ENCODE measurements around the gene ERC2.

The ERC2 gene

GRCh38 chr3:56339244-56339643, 129.0 kb downstream of the ERC2 start:
- Histone ChIP-seq H3K9me3 (ENCODE audit: control insufficient read depth, low read length) (no peaks in the 10 kb centered on the region), H3K4me3 (ENCODE audit: low read length) (no peak overlapping the region), H3K4me1 (ENCODE audit: control insufficient read depth, insufficient read depth, low read length) (no peaks in the 10 kb centered on the region), H3K9ac (ENCODE audit: low read length) (no peak overlapping the region), H3K27me3 (replicated peaks; ENCODE audit: control insufficient read depth, insufficient read depth, low read length) (peaks cover 29% of the 10 kb centered on the region), H3K36me3 (ENCODE audit: control insufficient read depth, insufficient read depth, low read length, severe bottlenecking) (no peaks in the 10 kb centered on the region)
- DNase-seq (ENCODE audit: low read depth), result no peak

- H3K4me1 ChIP-seq (ENCODE audit: control insufficient read depth, insufficient read depth, low read length), result no peaks in the 10 kb centered on the region
- no peaks in the 10 kb centered on the region for H3K9me3 ChIP-seq (ENCODE audit: control insufficient read depth, low read length)
- DNase-seq (ENCODE audit: low read depth), result no peak
- no peaks in the 10 kb centered on the region for H3K36me3 ChIP-seq (ENCODE audit: control insufficient read depth, insufficient read depth, low read length, severe bottlenecking)
- peaks cover 2% of the 10 kb centered on the region for H3K27me3 ChIP-seq (replicated peaks; ENCODE audit: control insufficient read depth, insufficient read depth, low read length)
- H3K9ac ChIP-seq (ENCODE audit: low read length), result no peak overlapping the region
- H3K4me3 ChIP-seq (ENCODE audit: low read length), result no peak overlapping the region
Measured at GRCh38 chr3:56336023-56336422, 132.2 kb downstream of the ERC2 start.

GRCh38 chr3:56324473-56324872, 143.8 kb downstream of the ERC2 start:
- Histone ChIP-seq H3K27me3 (replicated peaks; ENCODE audit: control insufficient read depth, insufficient read depth, low read length) (no peaks in the 10 kb centered on the region), H3K4me1 (ENCODE audit: control insufficient read depth, insufficient read depth, low read length) (peaks cover 8% of the 10 kb centered on the region), H3K4me3 (ENCODE audit: low read length) (no peak overlapping the region), H3K9ac (ENCODE audit: low read length) (no peak overlapping the region), H3K36me3 (ENCODE audit: control insufficient read depth, insufficient read depth, low read length, severe bottlenecking) (no peaks in the 10 kb centered on the region), H3K9me3 (ENCODE audit: control insufficient read depth, low read length) (no peaks in the 10 kb centered on the region)
- DNase-seq (ENCODE audit: low read depth), result no peak

GRCh38 chr3:56323986-56324420, 144.3 kb downstream of the ERC2 start:
- H3K36me3 ChIP-seq (ENCODE audit: control insufficient read depth, insufficient read depth, low read length, severe bottlenecking), result no peaks in the 10 kb centered on the region
- no peak overlapping the region for H3K4me3 ChIP-seq (ENCODE audit: low read length)
- H3K27me3 ChIP-seq (replicated peaks; ENCODE audit: control insufficient read depth, insufficient read depth, low read length), result no peaks in the 10 kb centered on the region
- DNase-seq (ENCODE audit: low read depth), result peak; percentile 57
- no peak overlapping the region for H3K9ac ChIP-seq (ENCODE audit: low read length)
- no peaks in the 10 kb centered on the region for H3K9me3 ChIP-seq (ENCODE audit: control insufficient read depth, low read length)
- peaks cover 8% of the 10 kb centered on the region for H3K4me1 ChIP-seq (ENCODE audit: control insufficient read depth, insufficient read depth, low read length)

GRCh38 chr3:56322862-56323261, 145.4 kb downstream of the ERC2 start:
- peaks cover 8% of the 10 kb centered on the region for H3K4me1 ChIP-seq (ENCODE audit: control insufficient read depth, insufficient read depth, low read length)

GRCh38 chr3:56321892-56322291, 146.4 kb downstream of the ERC2 start:
- Histone ChIP-seq H3K9ac (ENCODE audit: low read length) (no peak overlapping the region), H3K27me3 (replicated peaks; ENCODE audit: control insufficient read depth, insufficient read depth, low read length) (no peaks in the 10 kb centered on the region), H3K9me3 (ENCODE audit: control insufficient read depth, low read length) (no peaks in the 10 kb centered on the region), H3K4me1 (ENCODE audit: control insufficient read depth, insufficient read depth, low read length) (peaks cover 8% of the 10 kb centered on the region), H3K4me3 (ENCODE audit: low read length) (no peak overlapping the region), H3K36me3 (ENCODE audit: control insufficient read depth, insufficient read depth, low read length, severe bottlenecking) (no peaks in the 10 kb centered on the region)
- DNase-seq (ENCODE audit: low read depth), result no peak

More at GRCh38 chr3:56322862-56323261, 145.4 kb downstream of the ERC2 start:
- no peak overlapping the region for H3K9ac ChIP-seq (ENCODE audit: low read length)
- no peaks in the 10 kb centered on the region for H3K9me3 ChIP-seq (ENCODE audit: control insufficient read depth, low read length)
- H3K36me3 ChIP-seq (ENCODE audit: control insufficient read depth, insufficient read depth, low read length, severe bottlenecking), result no peaks in the 10 kb centered on the region
- H3K27me3 ChIP-seq (replicated peaks; ENCODE audit: control insufficient read depth, insufficient read depth, low read length), result no peaks in the 10 kb centered on the region
- H3K4me3 ChIP-seq (ENCODE audit: low read length), result no peak overlapping the region
- no peak for DNase-seq (ENCODE audit: low read depth)

GRCh38 chr3:56321383-56321782, 146.9 kb downstream of the ERC2 start:
- H3K36me3 ChIP-seq (ENCODE audit: control insufficient read depth, insufficient read depth, low read length, severe bottlenecking), result no peaks in the 10 kb centered on the region
- H3K9ac ChIP-seq (ENCODE audit: low read length), result no peak overlapping the region
- DNase-seq (ENCODE audit: low read depth), result no peak
- no peaks in the 10 kb centered on the region for H3K9me3 ChIP-seq (ENCODE audit: control insufficient read depth, low read length)
- H3K4me3 ChIP-seq (ENCODE audit: low read length), result no peak overlapping the region
- peaks cover 8% of the 10 kb centered on the region for H3K4me1 ChIP-seq (ENCODE audit: control insufficient read depth, insufficient read depth, low read length)
- H3K27me3 ChIP-seq (replicated peaks; ENCODE audit: control insufficient read depth, insufficient read depth, low read length), result no peaks in the 10 kb centered on the region

- no peaks in the 10 kb centered on the region for H3K36me3 ChIP-seq (ENCODE audit: control insufficient read depth, insufficient read depth, low read length, severe bottlenecking)
- H3K27me3 ChIP-seq (replicated peaks; ENCODE audit: control insufficient read depth, insufficient read depth, low read length), result no peaks in the 10 kb centered on the region
- H3K4me3 ChIP-seq (ENCODE audit: low read length), result no peak overlapping the region
- H3K4me1 ChIP-seq (ENCODE audit: control insufficient read depth, insufficient read depth, low read length), result peaks cover 8% of the 10 kb centered on the region
- H3K9ac ChIP-seq (ENCODE audit: low read length), result no peak overlapping the region
- DNase-seq (ENCODE audit: low read depth), result no peak
- no peaks in the 10 kb centered on the region for H3K9me3 ChIP-seq (ENCODE audit: control insufficient read depth, low read length)
Measured at GRCh38 chr3:56320883-56321282, 147.4 kb downstream of the ERC2 start.

- Histone ChIP-seq H3K9ac (ENCODE audit: low read length) (no peak overlapping the region), H3K27me3 (replicated peaks; ENCODE audit: control insufficient read depth, insufficient read depth, low read length) (no peaks in the 10 kb centered on the region), H3K4me1 (ENCODE audit: control insufficient read depth, insufficient read depth, low read length) (peaks cover 13% of the 10 kb centered on the region), H3K36me3 (ENCODE audit: control insufficient read depth, insufficient read depth, low read length, severe bottlenecking) (no peaks in the 10 kb centered on the region), H3K9me3 (ENCODE audit: control insufficient read depth, low read length) (no peaks in the 10 kb centered on the region), H3K4me3 (ENCODE audit: low read length) (no peak overlapping the region)
- DNase-seq (ENCODE audit: low read depth), result no peak
Measured at GRCh38 chr3:56318891-56319290, 149.4 kb downstream of the ERC2 start.

- no peak overlapping the region for H3K9ac ChIP-seq (ENCODE audit: low read length)
- no peak for DNase-seq (ENCODE audit: low read depth)
- no peaks in the 10 kb centered on the region for H3K9me3 ChIP-seq (ENCODE audit: control insufficient read depth, low read length)
- no peak overlapping the region for H3K4me3 ChIP-seq (ENCODE audit: low read length)
- no peaks in the 10 kb centered on the region for H3K36me3 ChIP-seq (ENCODE audit: control insufficient read depth, insufficient read depth, low read length, severe bottlenecking)
- H3K27me3 ChIP-seq (replicated peaks; ENCODE audit: control insufficient read depth, insufficient read depth, low read length), result no peaks in the 10 kb centered on the region
- H3K4me1 ChIP-seq (ENCODE audit: control insufficient read depth, insufficient read depth, low read length), result peaks cover 5% of the 10 kb centered on the region
Measured at GRCh38 chr3:56316944-56317343, 151.3 kb downstream of the ERC2 start.

GRCh38 chr3:56314842-56315241, 153.4 kb downstream of the ERC2 start:
- H3K9ac ChIP-seq (ENCODE audit: low read length), result no peak overlapping the region
- H3K4me3 ChIP-seq (ENCODE audit: low read length), result no peak overlapping the region
- DNase-seq (ENCODE audit: low read depth), result peak; percentile 58
- H3K9me3 ChIP-seq (ENCODE audit: control insufficient read depth, low read length), result no peaks in the 10 kb centered on the region
- H3K27me3 ChIP-seq (replicated peaks; ENCODE audit: control insufficient read depth, insufficient read depth, low read length), result no peaks in the 10 kb centered on the region
- H3K4me1 ChIP-seq (ENCODE audit: control insufficient read depth, insufficient read depth, low read length), result peaks cover 5% of the 10 kb centered on the region
- H3K36me3 ChIP-seq (ENCODE audit: control insufficient read depth, insufficient read depth, low read length, severe bottlenecking), result no peaks in the 10 kb centered on the region

GRCh38 chr3:56309465-56309864, 158.8 kb downstream of the ERC2 start:
- Histone ChIP-seq H3K4me1 (ENCODE audit: control insufficient read depth, insufficient read depth, low read length) (peaks cover under 1% of the 10 kb centered on the region), H3K9me3 (ENCODE audit: control insufficient read depth, low read length) (no peaks in the 10 kb centered on the region), H3K27me3 (replicated peaks; ENCODE audit: control insufficient read depth, insufficient read depth, low read length) (no peaks in the 10 kb centered on the region), H3K36me3 (ENCODE audit: control insufficient read depth, insufficient read depth, low read length, severe bottlenecking) (no peaks in the 10 kb centered on the region), H3K9ac (ENCODE audit: low read length) (no peak overlapping the region), H3K4me3 (ENCODE audit: low read length) (no peak overlapping the region)
- DNase-seq (ENCODE audit: low read depth), result no peak

All from adipocyte (in vitro differentiated cells).